ENCODE measurements around the gene CATSPER3.
"Not testable (repeated sequence)": the region's sequence is repeated elsewhere in the genome, so short reads cannot be mapped to it uniquely, and the experiment has no call there.

The CATSPER3 gene

GRCh38 chr5:134975843-134976242, 8.1 kb downstream of the CATSPER3 start:
- no peak for DNase-seq

DNA sequence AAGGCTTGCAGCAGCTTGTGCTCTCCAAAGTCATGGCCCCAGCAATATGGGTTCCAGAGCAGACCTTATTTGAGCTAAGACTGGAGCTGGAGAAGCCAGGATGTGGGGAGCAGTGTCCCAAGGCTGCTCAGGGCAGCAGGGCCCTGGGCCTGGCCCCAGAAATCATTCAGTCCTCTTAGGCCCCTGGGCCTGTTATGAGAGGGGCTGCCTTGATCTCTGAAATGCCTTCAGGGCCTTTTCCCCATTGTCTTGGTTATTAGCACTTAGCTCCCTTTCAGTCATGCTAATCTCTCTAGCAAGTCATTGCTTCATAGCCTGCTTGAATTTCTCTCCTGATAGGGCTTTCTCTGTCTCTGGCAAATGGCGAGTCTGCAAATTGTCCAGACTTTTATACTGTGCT, 9.1 kb downstream of the CATSPER3 start:
- no peak for DNase-seq

- DNase-seq = no peak
Measured at GRCh38 chr5:134979416-134979815, 11.7 kb downstream of the CATSPER3 start.

- DNase-seq = no peak
Measured at GRCh38 chr5:134982230-134982629, 14.5 kb downstream of the CATSPER3 start.

GRCh38 chr5:134989266-134989830, 21.6 kb downstream of the CATSPER3 start:
- no peak for DNase-seq

DNA sequence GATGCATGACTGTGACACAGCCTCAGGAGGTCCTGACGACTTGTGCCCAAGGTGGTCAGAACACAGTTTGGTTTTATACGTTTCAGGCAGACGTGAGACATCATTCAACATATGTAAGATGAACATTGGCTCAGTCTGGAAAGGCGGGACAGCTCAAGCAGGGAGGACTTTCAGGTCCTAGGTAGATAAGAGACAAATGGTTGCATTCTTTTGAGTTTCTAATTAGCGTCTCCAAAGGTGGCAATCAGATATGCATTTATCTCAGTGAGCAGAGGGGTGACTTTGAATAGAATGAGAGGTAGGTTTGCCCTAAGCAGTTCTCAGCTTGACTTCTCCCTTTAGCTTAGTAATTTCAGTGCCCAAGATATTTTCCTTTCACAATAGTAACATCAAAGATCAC, 22.5 kb downstream of the CATSPER3 start:
- not testable (repeated sequence) for DNase-seq

- no peak for DNase-seq
Measured at GRCh38 chr5:134992148-134992547, 24.4 kb downstream of the CATSPER3 start.

DNA sequence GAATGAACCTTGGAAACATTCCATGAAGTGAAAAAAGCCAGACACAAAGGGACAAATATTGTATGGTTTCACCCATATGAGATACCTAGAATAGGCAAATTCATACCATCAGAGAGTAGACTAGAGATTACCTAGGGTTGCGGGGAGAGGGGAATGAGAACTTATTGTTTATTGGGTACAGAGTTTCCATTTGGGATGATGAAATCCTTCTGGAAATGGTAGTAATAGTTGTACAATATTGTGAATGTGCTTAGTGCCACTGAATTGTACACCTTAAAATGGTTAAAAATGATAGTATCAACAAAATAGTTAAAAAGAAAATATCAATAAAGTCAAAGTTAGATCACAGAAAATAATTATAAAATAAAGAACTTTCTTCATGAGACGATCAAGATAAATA, 25.5 kb downstream of the CATSPER3 start:
- DNase-seq = no peak

- no peak for DNase-seq
Measured at GRCh38 chr5:134994560-134995156, 27.0 kb downstream of the CATSPER3 start.

- no peak for DNase-seq
Measured at GRCh38 chr5:134995850-134996402, 28.2 kb downstream of the CATSPER3 start.

GRCh38 chr5:134997015-134997414, 29.3 kb downstream of the CATSPER3 start:
- no peak for DNase-seq

GRCh38 chr5:134998068-134998467, 30.4 kb downstream of the CATSPER3 start:
- DNase-seq = not testable (repeated sequence)

DNA sequence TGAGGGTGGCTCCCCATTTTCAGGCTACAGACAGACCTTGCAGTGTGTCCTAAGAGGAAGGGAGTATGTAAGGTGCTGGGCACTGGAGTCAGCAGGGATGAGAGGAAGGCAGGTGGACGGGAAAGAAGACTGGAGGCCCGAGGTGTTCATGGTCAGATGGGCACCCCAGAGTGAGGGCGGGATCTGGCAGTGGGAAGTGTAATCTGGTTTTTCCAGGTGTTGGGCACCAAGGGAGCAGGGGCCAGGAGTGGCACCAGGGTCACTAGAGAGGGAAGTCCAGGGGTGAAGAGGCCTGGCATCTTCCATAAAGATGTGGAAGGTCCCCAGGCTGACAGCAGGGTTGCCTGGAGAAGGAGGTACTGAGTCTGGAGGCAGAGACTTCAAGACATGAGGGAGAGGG, 36.7 kb downstream of the CATSPER3 start:
- no peak for DNase-seq

- no peak for DNase-seq
Measured at GRCh38 chr5:135005076-135005475, 37.4 kb downstream of the CATSPER3 start.

DNA sequence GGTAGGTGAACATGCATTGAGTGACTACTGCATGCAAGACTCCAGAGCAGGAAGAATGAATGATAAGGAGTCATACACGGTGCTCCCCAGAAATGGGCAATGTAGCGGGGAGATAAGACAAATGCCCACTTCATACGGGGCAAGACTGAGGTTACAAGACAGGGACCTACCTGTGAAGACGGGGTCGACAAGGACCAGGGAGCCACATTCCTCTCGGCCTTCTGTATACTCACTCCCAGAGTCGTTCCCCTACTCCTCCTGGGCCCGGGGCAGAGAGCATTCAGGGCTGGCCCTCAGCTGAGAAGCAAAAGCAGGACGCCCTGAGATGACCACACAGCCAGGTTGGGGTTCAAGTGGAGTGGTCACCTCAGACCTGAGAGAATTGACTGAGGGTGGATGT, 39.6 kb downstream of the CATSPER3 start:
- DNase-seq = no peak

- DNase-seq = no peak
Measured at GRCh38 chr5:135007749-135008363, 40.1 kb downstream of the CATSPER3 start.

DNA sequence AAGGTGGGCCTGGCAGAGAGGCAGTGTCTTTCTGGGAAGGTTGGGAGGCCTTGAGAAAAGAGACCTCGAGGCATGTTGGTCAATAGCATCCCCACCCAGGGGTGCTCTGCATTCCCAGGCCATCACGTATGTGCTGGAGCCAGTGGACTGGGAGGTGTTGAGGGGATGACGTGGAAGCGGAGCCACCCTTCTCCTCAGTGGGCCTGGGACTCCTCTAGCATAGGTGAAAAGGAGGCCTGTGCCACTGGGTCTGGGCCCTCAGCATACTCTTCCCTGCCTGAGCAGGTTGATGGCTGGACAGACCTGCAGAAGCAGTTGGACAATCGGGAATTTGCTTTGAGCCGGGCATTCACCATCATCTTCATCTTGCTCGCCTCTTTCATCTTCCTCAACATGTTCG, 40.8 kb downstream of the CATSPER3 start:
- no peak for DNase-seq

- no peak for DNase-seq
Measured at GRCh38 chr5:135008981-135009735, 41.5 kb downstream of the CATSPER3 start.

GRCh38 chr5:135009736-135010501, 42.2 kb downstream of the CATSPER3 start:
- DNase-seq = no peak

DNA sequence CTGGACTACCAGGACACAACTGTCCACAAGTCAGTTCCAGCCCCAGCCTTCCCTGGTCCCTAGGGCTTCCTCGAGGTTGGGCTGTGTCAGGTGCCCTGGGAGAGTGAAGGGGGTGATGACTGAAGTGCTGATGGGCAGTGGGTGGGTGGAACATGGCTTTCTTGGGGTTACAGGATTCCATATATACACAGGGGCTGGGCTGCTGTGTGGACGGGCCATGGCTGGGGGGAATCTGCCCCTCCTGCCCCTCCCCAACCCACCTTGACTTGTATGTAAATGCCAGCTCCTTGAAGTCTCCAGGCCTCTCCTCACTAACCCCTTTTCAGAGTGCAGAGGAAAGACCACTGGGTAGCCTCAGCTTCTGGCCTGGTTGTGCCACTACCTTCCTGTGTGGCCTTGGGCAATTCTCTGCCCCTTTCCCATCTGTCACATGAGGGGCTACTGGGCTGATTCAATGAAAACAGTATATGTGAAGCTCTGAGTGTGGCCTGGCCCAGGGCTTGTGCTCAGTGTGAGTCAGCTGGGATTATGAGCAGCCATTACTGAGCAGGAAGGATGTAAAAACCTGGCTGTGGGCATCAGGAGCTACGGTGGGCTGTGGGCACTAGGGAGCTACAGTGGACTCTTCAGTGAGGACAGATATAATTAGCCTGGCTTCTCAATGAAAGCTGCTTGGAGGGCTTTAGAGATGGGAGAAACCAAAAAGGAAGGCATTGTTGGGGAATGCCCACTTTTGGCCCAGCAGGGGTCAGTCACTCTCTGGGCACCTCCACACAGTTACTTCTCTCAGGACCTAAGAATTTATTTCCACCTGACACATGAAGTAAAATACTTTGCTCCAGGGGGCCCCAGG, 43.0 kb downstream of the CATSPER3 start:
- DNase-seq = no peak

GRCh38 chr5:135011355-135012032, 43.8 kb downstream of the CATSPER3 start:
- no peak for DNase-seq
